CD4-positive, alpha-beta memory T cell (primary cell): Measurements from ENCODE around the gene FXYD3. TPM values are rescaled to one million over a fixed set of nuclear protein-coding genes. Genes with fewer than 3 reads are reported as not detected.
A peak's percentile ranks its signal among the peaks of the same experiment; 100 is the strongest.

ENCODE experiments used
- CTCF ChIA-PET: fragments of 350-600 bp; sonication (Branson Sonifier 250); formaldehyde crosslinking; loops from one replicate; lab custom pipeline; 2021; ENCODE audit warnings: inconsistent platforms; ENCODE audit not compliant: partially characterized antibody; lab: Charles Lee
- POLR2A ChIA-PET: fragments of 350-600 bp; sonication (Branson Sonifier 250); formaldehyde crosslinking; loops from one replicate; lab custom pipeline; 2021; ENCODE audit not compliant: partially characterized antibody; lab: Charles Lee
- DNase-seq, 5 donors: peaks; one replicate each; pipeline versions ENCODE4 v3.0.0 to v3.0.0-alpha.2; 2020 to 2022; ENCODE audit warnings: mixed read lengths in 1 of 5
- H3K27ac ChIP-seq: one replicate; pipeline ENCODE4 v1.7.0; 2013; ENCODE audit warnings: low read depth, low read length
- H3K27me3 ChIP-seq: 2 replicates; pipeline ENCODE4 v1.7.0; 2013; ENCODE audit warnings: mild to moderate bottlenecking, low read length, moderate library complexity; ENCODE audit not compliant: insufficient read depth
- H3K36me3 ChIP-seq: 2 replicates; pipeline ENCODE4 v1.7.0; 2013; ENCODE audit warnings: mild to moderate bottlenecking, low read length, moderate library complexity; ENCODE audit not compliant: insufficient read depth
- H3K4me1 ChIP-seq: 2 replicates; pipeline ENCODE4 v1.7.0; 2013; ENCODE audit warnings: mild to moderate bottlenecking, low read length, moderate library complexity; ENCODE audit not compliant: insufficient read depth
- H3K4me3 ChIP-seq, 2 donors: one replicate each; pipeline ENCODE4 v1.7.0; 2013; ENCODE audit warnings: low read length in 2 of 2, mild to moderate bottlenecking in 1 of 2
- H3K9me3 ChIP-seq, 2 donors: one replicate each; pipeline ENCODE4 v1.7.0; 2013; ENCODE audit warnings: low read length in 2 of 2, control low read depth in 1 of 2; ENCODE audit not compliant: control insufficient read depth in 1 of 2
- H3K27ac Mint-ChIP-seq, 7 donors: one replicate each; pipeline ENCODE4 v1.8.0; 2020 to 2021; ENCODE audit warnings: mixed read lengths in 7 of 7, mild to moderate bottlenecking in 6 of 7, inconsistent platforms in 3 of 7, moderate library complexity in 3 of 7
- H3K27me3 Mint-ChIP-seq, 2 donors: one replicate each; pipeline ENCODE4 v1.8.0; 2020 to 2021; ENCODE audit warnings: mixed read lengths in 2 of 2
- H3K36me3 Mint-ChIP-seq, 2 donors: one replicate each; pipeline ENCODE4 v1.8.0; 2020 to 2021; ENCODE audit warnings: mixed read lengths in 2 of 2, inconsistent platforms in 1 of 2, mild to moderate bottlenecking in 1 of 2
- H3K4me1 Mint-ChIP-seq, 4 donors: one replicate each; pipeline ENCODE4 v1.8.0; 2020 to 2021; ENCODE audit warnings: mixed read lengths in 4 of 4, mild to moderate bottlenecking in 1 of 4
- H3K4me3 Mint-ChIP-seq, 8 donors: one replicate each; pipeline ENCODE4 v1.8.0; 2020 to 2021; ENCODE audit warnings: mixed read lengths in 8 of 8, mild to moderate bottlenecking in 7 of 8, moderate library complexity in 6 of 8, inconsistent platforms in 3 of 8
- H3K9me3 Mint-ChIP-seq, 8 donors: one replicate each; pipeline ENCODE4 v1.8.0; 2020 to 2021; ENCODE audit warnings: mixed read lengths in 8 of 8, mild to moderate bottlenecking in 5 of 8, inconsistent platforms in 3 of 8, moderate library complexity in 1 of 8
- intact Hi-C: fragments of 100-400 bp; cut with micrococcal nuclease; formaldehyde crosslinking; loops from one replicate; pipeline ENCODE4 v1.15.1; 2023
- polyA plus RNA-seq, 2 donors: library from polyadenylated mRNA; unstranded; fragments of 300-500 nt; fragmentation: Illumina TruSeq; gene quantifications; one replicate each; pipeline ENCODE4 v1.2.3, GENCODE V29; 2021
- total RNA-seq, 2 experiments: library from RNA; stranded (reverse); gene quantifications; one replicate each; pipeline ENCODE4 v1.2.3, GENCODE V29; 2021

Gene FXYD3
- total and polyA plus RNA-seq, 4 experiments from 2014 or later: not detected

DNA sequence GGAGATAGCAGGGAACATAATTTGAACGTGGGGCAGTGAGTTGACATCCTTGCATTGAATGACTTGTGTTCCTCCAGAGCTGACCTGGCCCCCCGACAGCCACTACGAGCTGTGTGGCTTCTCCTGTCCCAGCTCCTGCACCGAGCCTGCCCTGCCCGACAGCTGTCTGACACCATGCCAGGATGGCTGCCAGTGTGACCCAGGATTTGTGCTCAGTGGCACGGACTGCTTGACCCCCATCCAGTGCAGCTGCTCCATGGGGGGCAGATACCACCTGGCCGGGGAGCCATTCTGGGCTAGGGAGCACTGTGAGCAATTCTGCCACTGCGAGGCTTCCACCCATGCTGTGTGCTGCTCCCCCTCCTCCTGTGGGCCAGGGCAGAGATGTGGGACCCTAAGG, 29.2 kb upstream of the FXYD3 start:
- peak overlapping the region in 1 of 7 donors; percentile 57 for H3K27ac Mint-ChIP-seq
- H3K27ac ChIP-seq: no peak overlapping the region
- POLR2A ChIA-PET: interaction anchor here (0.6 kb wide), 1 partner anchor 583 kb away, joined by 3 read pairs; no protein-coding TSS in a partner anchor

DNA sequence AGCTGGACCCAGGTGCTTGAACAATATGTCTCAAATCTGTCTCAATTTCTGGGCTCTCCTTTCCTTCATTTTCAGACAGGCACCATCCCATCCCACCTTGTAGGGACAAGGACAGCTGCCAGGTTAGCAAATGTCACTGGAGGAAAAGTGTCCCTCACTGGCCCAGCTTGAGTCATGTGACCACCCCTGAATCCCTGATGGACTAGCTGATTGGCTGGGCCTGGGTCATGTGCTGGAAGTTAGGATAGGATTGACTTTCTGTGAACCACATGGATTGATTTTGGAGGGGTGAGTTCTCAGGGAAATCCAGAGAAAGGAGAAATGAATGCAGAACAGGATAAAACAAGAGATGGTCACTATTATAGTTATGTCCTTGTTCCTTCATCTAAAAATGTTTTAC, 28.2 kb upstream of the FXYD3 start:
- Histone ChIP-seq H3K36me3 (no peaks in the 10 kb centered on the region), H3K4me3 (no peak overlapping the region), H3K9me3 (no peaks in the 10 kb centered on the region), H3K4me1 (peaks cover 18% of the 10 kb centered on the region), H3K27me3 (no peaks in the 10 kb centered on the region), H3K27ac (no peak overlapping the region)
- Mint-ChIP-seq H3K27me3 (peaks cover 6 to 8% of the 10 kb centered on the region in 2 donors), H3K9me3 (no peaks in the 10 kb centered on the region), H3K27ac (no peak overlapping the region), H3K36me3 (no peaks in the 10 kb centered on the region), H3K4me1 (peaks cover 5 to 15% (median 7%) of the 10 kb centered on the region in 4 donors), H3K4me3 (no peak overlapping the region)
- DNase-seq: no peak
- POLR2A ChIA-PET: interaction anchor here (0.6 kb wide), 1 partner anchor 582 kb away, joined by 3 read pairs; no protein-coding TSS in a partner anchor
- intact Hi-C loops: no loop called here
- CTCF ChIA-PET: interaction anchor here (0.7 to 2.5 kb wide), 3 partner anchors 20 to 43 kb away, joined by 3 to 9 read pairs (median 5); no protein-coding TSS in a partner anchor

More for the DNA sequence above, 29.2 kb upstream of the FXYD3 start:
- no peaks in the 10 kb centered on the region for H3K36me3 Mint-ChIP-seq
- H3K27me3 Mint-ChIP-seq: peaks cover 6 to 8% of the 10 kb centered on the region in 2 donors
- H3K4me3 Mint-ChIP-seq: no peak overlapping the region
- H3K9me3 Mint-ChIP-seq: no peaks in the 10 kb centered on the region
- Histone ChIP-seq H3K27me3 (no peaks in the 10 kb centered on the region), H3K4me1 (peaks cover 18% of the 10 kb centered on the region), H3K9me3 (no peaks in the 10 kb centered on the region), H3K4me3 (no peak overlapping the region), H3K36me3 (no peaks in the 10 kb centered on the region)
- intact Hi-C loops: no loop called here
- CTCF ChIA-PET: interaction anchor here (0.7 to 2.5 kb wide), 4 partner anchors 19 to 42 kb away, joined by 3 to 9 read pairs (median 6); no protein-coding TSS in a partner anchor
- no peak for DNase-seq
- peaks cover 5 to 15% (median 7%) of the 10 kb centered on the region in 4 donors for H3K4me1 Mint-ChIP-seq

- intact Hi-C loops: no loop called here
- H3K27me3 ChIP-seq: no peaks in the 10 kb centered on the region
- H3K4me1 ChIP-seq: peaks cover 18% of the 10 kb centered on the region
- ChIA-PET CTCF (interaction anchor here (2.5 kb wide), 1 partner anchor 44 kb away, joined by 9 read pairs; no protein-coding TSS in a partner anchor), POLR2A (no interaction called here)
- DNase-seq: no peak
- peak overlapping the region in 1 of 7 donors; percentile 53 for H3K27ac Mint-ChIP-seq
- H3K27me3 Mint-ChIP-seq: peaks cover 6 to 8% of the 10 kb centered on the region in 2 donors
- no peak overlapping the region for H3K4me3 Mint-ChIP-seq
- H3K4me1 Mint-ChIP-seq: peaks cover 5 to 15% (median 7%) of the 10 kb centered on the region in 4 donors
- H3K9me3 ChIP-seq: no peaks in the 10 kb centered on the region
- no peak overlapping the region for H3K27ac ChIP-seq
- H3K4me3 ChIP-seq: no peak overlapping the region
- H3K36me3 Mint-ChIP-seq: no peaks in the 10 kb centered on the region
- H3K9me3 Mint-ChIP-seq: no peaks in the 10 kb centered on the region
- H3K36me3 ChIP-seq: no peaks in the 10 kb centered on the region
Measured at GRCh38 chr19:35088131-35088913, 27.3 kb upstream of the FXYD3 start.

GRCh38 chr19:35089554-35089953, 26.1 kb upstream of the FXYD3 start:
- Histone ChIP-seq H3K27ac (no peak overlapping the region), H3K36me3 (no peaks in the 10 kb centered on the region), H3K4me3 (no peak overlapping the region), H3K4me1 (peaks cover 18% of the 10 kb centered on the region), H3K27me3 (no peaks in the 10 kb centered on the region), H3K9me3 (no peaks in the 10 kb centered on the region)
- ChIA-PET CTCF (interaction anchor here (0.7 to 3.5 kb wide), 3 partner anchors 46 to 254 kb away, joined by 3 to 13 read pairs (median 3); no protein-coding TSS in a partner anchor), POLR2A (no interaction called here)
- no peak overlapping the region for H3K27ac Mint-ChIP-seq
- no peaks in the 10 kb centered on the region for H3K9me3 Mint-ChIP-seq
- H3K4me3 Mint-ChIP-seq: no peak overlapping the region
- no peak for DNase-seq
- intact Hi-C loops: no loop called here
- H3K27me3 Mint-ChIP-seq: peaks cover 6 to 10% of the 10 kb centered on the region in 2 donors
- no peaks in the 10 kb centered on the region for H3K36me3 Mint-ChIP-seq
- H3K4me1 Mint-ChIP-seq: peaks cover 5 to 15% (median 7%) of the 10 kb centered on the region in 4 donors

DNA sequence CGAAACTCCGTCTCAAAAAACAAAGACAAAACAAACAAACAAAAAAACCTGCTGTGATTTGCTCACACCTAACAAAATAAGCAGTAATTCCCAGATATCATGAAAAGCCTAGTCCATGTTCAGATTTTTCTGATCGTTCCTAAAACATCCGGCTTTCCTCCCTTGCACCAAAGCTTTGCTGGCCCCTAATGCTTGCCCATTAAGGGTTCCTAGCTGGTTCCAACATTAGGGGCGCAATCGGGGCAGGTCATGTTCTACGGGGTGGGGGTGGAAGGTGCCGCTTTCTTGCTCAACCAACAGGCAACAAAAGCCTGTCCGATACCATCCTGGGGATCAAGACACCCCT, 25.5 kb upstream of the FXYD3 start:
- Mint-ChIP-seq H3K27ac (no peak overlapping the region), H3K36me3 (no peaks in the 10 kb centered on the region), H3K4me3 (peak overlapping the region in 1 of 8 donors; percentile 13), H3K9me3 (no peaks in the 10 kb centered on the region), H3K4me1 (peaks cover 5 to 15% (median 7%) of the 10 kb centered on the region in 4 donors), H3K27me3 (peaks cover 6 to 10% of the 10 kb centered on the region in 2 donors)
- Histone ChIP-seq H3K27me3 (no peaks in the 10 kb centered on the region), H3K9me3 (no peaks in the 10 kb centered on the region), H3K27ac (no peak overlapping the region), H3K4me1 (peaks cover 18% of the 10 kb centered on the region), H3K4me3 (no peak overlapping the region), H3K36me3 (no peaks in the 10 kb centered on the region)
- no peak for DNase-seq
- intact Hi-C loops: loop anchor here (1.0 to 2.0 kb wide), 2 partner anchors 75 to 117 kb away; no protein-coding TSS in a partner anchor
- ChIA-PET CTCF (interaction anchor here (0.7 to 3.5 kb wide), 5 partner anchors 23 to 255 kb away, joined by 3 to 17 read pairs (median 3); no protein-coding TSS in a partner anchor), POLR2A (no interaction called here)

GRCh38 chr19:35090506-35091214, 25.0 kb upstream of the FXYD3 start:
- peak in 4 of 5 donors; percentile 25 to 43 (median 30) for DNase-seq
- intact Hi-C loops: loop anchor here (1.0 to 2.0 kb wide), 2 partner anchors 76 to 117 kb away; no protein-coding TSS in a partner anchor
- Mint-ChIP-seq H3K9me3 (no peaks in the 10 kb centered on the region), H3K4me1 (peaks cover 3 to 13% (median 5%) of the 10 kb centered on the region in 4 donors), H3K4me3 (peak overlapping the region in 1 of 8 donors; percentile 13), H3K27ac (no peak overlapping the region), H3K27me3 (peaks cover 6 to 10% of the 10 kb centered on the region in 2 donors), H3K36me3 (no peaks in the 10 kb centered on the region)
- POLR2A ChIA-PET: no interaction called here
- Histone ChIP-seq H3K4me3 (no peak overlapping the region), H3K27ac (no peak overlapping the region), H3K9me3 (no peaks in the 10 kb centered on the region), H3K4me1 (peaks cover 15% of the 10 kb centered on the region), H3K36me3 (no peaks in the 10 kb centered on the region), H3K27me3 (no peaks in the 10 kb centered on the region)
- CTCF ChIA-PET: interaction anchor here (0.7 to 3.5 kb wide), 8 partner anchors 8 to 255 kb away, joined by 3 to 17 read pairs (median 6); no protein-coding TSS in a partner anchor
